Umbilical cord (tissue), 2 donors: ENCODE results near the gene CDH24. TPM values are rescaled to one million over a fixed set of nuclear protein-coding genes. Genes with fewer than 3 reads are reported as not detected.

ENCODE experiments used
- DNase-seq: peaks from one replicate; pipeline ENCODE4 v3.0.0-alpha.2; 2015; ENCODE audit warnings: low spot score
- total RNA-seq: library from RNA; depleted of rRNA; stranded (reverse); fragments of >200 nt; gene quantifications from one replicate; pipeline ENCODE4 v1.2.3, GENCODE V29; 2014; ENCODE audit warnings: low replicate concordance; ENCODE audit not compliant: insufficient read depth

Gene CDH24
- total RNA-seq, 1 donor from 2014 or later = 5.3 TPM

- DNase-seq = no peak
These were observed 9.0 kb upstream of the CDH24 start for GRCh38 chr14:23066368-23066767.

- peak; percentile 53 for DNase-seq
These were observed 6.3 kb upstream of the CDH24 start for GRCh38 chr14:23063601-23064000.

GRCh38 chr14:23062002-23062401, 4.7 kb upstream of the CDH24 start:
- DNase-seq = peak; percentile 92

- DNase-seq = no peak
These were observed 3.4 kb upstream of the CDH24 start for GRCh38 chr14:23060536-23061260.

GRCh38 chr14:23058654-23059504, 1.6 kb upstream of the CDH24 start:
- no peak for DNase-seq

- DNase-seq = peak; percentile 90
These were observed 685 bp upstream of the CDH24 start for GRCh38 chr14:23057757-23058653.

GRCh38 chr14:23056145-23056955, 970 bp downstream of the CDH24 start:
- peak; percentile 64 for DNase-seq

- DNase-seq = peak; percentile 55
These were observed 1.6 kb downstream of the CDH24 start for GRCh38 chr14:23055621-23056144.

GRCh38 chr14:23055147-23055550, 2.2 kb downstream of the CDH24 start:
- DNase-seq = no peak

- DNase-seq = no peak
These were observed 3.1 kb downstream of the CDH24 start for GRCh38 chr14:23054000-23054811.

- no peak for DNase-seq
These were observed 3.9 kb downstream of the CDH24 start for GRCh38 chr14:23053426-23053825.

GRCh38 chr14:23052671-23053070, 4.6 kb downstream of the CDH24 start:
- no peak for DNase-seq

- no peak for DNase-seq
These were observed 5.1 kb downstream of the CDH24 start for GRCh38 chr14:23052182-23052623.

- DNase-seq = no peak
These were observed 5.9 kb downstream of the CDH24 start for GRCh38 chr14:23051141-23052057.

GRCh38 chr14:23049011-23049410, 8.3 kb downstream of the CDH24 start:
- DNase-seq = no peak

- no peak for DNase-seq
These were observed 9.3 kb downstream of the CDH24 start for GRCh38 chr14:23047751-23048693.

GRCh38 chr14:23047034-23047634, 10.2 kb downstream of the CDH24 start:
- DNase-seq = no peak
